Esophagus (tissue), 2 donors: ENCODE measurements around the gene MTUS2. TPM values are rescaled to one million over a fixed set of nuclear protein-coding genes. Genes with fewer than 3 reads are reported as not detected.
"Not testable (repeated sequence)": the region's sequence is repeated elsewhere in the genome, so short reads cannot be mapped to it uniquely, and the experiment has no call there.

Source experiments
- H3K27ac ChIP-seq, 2 donors: one replicate each; pipeline ENCODE4 v1.5.1; 2013; ENCODE audit warnings: low read depth in 2 of 2, mild to moderate bottlenecking in 2 of 2, inconsistent platforms in 1 of 2, low read length in 1 of 2, moderate library complexity in 1 of 2
- H3K27me3 ChIP-seq, 2 donors: one replicate each; pipeline ENCODE4 v1.6.1; 2013; ENCODE audit warnings: low read length in 2 of 2, control low read depth in 1 of 2, mild to moderate bottlenecking in 1 of 2; ENCODE audit not compliant: insufficient read depth in 2 of 2, control insufficient read depth in 1 of 2
- H3K36me3 ChIP-seq, 2 donors: one replicate each; pipeline ENCODE4 v1.6.1; 2013; ENCODE audit warnings: low read length in 1 of 2; ENCODE audit not compliant: control insufficient read depth in 2 of 2, insufficient read depth in 2 of 2
- H3K4me1 ChIP-seq, 2 donors: one replicate each; pipeline ENCODE4 v1.6.1; 2013; ENCODE audit warnings: low read length in 1 of 2; ENCODE audit not compliant: control insufficient read depth in 2 of 2, insufficient read depth in 2 of 2
- H3K4me3 ChIP-seq, 2 donors: one replicate each; pipeline ENCODE4 v1.5.1; 2013; ENCODE audit warnings: low read length in 2 of 2, mild to moderate bottlenecking in 2 of 2, low read depth in 1 of 2, moderate library complexity in 1 of 2
- H3K9me3 ChIP-seq, 2 donors: one replicate each; pipeline ENCODE4 v1.6.1; 2013; ENCODE audit warnings: mild to moderate bottlenecking in 2 of 2, low read depth in 1 of 2, low read length in 1 of 2, moderate library complexity in 1 of 2; ENCODE audit not compliant: control insufficient read depth in 2 of 2, insufficient read depth in 1 of 2
- WGBS, 2 donors: extraction: QIAGEN DNeasy Blood & Tissue Kit; methylation state at CpG; one replicate each; pipeline ENCODE4 v1.1.7; 2013; 5-methylcytosine and 5-hydroxymethylcytosine counted together
- polyA plus RNA-seq, 2 donors: library from polyadenylated mRNA; stranded (reverse); fragments of 200-250 nt; gene quantifications; one replicate each; pipeline ENCODE4 v1.2.3, GENCODE V29; 2013
- donor health status: healthy with polysubstance abuse.
- donor health status: Bipolar disorder and iron deficiency.

The MTUS2 gene
- polyA plus RNA-seq, 2 donors: 0.20 to 0.33 TPM

DNA sequence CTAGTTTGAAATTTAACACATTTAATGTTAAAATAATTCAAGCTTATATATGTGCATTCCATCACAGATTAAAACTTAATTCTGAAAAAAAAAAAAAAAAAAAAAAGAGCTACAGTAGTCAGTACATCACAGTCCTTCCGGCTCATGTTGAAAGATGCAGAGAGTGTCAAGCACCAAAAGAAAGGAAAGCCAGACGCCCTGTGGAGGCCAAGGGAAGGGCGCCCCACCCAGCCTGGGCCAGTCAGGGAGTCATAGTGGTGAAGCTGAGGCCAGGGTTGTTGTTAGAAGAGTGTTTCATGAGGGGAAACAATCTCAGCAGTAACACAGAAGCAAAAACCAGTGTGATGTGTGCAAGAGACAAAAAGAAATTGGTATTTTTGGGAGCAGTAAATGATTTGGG lies 375.3 kb downstream of the MTUS2 start:
- Histone ChIP-seq H3K27me3 (no peaks in the 10 kb centered on the region), H3K4me3 (no peak overlapping the region), H3K9me3 (peaks cover 0 to 2% of the 10 kb centered on the region in 2 donors), H3K36me3 (no peaks in the 10 kb centered on the region), H3K27ac (no peak overlapping the region), H3K4me1 (no peaks in the 10 kb centered on the region)
- WGBS, 2 donors: 52 to 58% methylated on average over 3 of the region's 3 CpGs

DNA sequence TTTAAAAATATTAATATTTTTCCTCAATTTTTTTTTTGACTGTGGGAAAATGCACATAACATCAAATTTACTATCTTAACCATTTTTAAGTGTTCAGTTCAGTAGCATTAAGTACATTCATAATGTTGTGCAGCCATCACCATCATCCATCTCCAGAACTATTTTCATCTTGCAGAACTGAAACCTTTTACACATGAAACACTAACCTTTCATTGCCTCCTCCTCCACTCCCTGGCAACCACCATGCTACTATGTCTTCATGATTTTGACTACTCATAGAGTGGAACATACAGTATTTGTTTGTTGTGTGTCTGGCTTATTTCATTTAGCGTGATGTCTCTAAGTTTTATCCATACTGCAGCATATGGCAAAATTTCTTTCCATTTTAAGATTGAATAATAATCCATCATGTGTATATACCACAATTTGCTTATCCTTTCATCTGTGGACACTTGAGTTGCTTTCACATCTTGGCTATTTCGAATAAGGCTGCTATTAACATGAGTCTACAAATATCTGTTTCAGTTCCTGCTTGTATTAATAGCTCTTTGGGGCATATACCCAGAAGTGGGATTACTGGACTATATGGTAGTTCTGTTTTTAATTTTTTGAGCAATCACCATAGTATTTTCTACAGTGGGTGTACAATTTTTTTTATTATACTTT lies 376.4 kb downstream of the MTUS2 start:
- no peaks in the 10 kb centered on the region for H3K4me1 ChIP-seq
- H3K27ac ChIP-seq: no peak overlapping the region
- WGBS, 2 donors: 82 to 86% methylated on average over 2 of the region's 2 CpGs
- peaks cover 0 to under 1% of the 10 kb centered on the region in 2 donors for H3K9me3 ChIP-seq
- H3K27me3 ChIP-seq: no peaks in the 10 kb centered on the region
- no peak overlapping the region for H3K4me3 ChIP-seq
- no peaks in the 10 kb centered on the region for H3K36me3 ChIP-seq

DNA sequence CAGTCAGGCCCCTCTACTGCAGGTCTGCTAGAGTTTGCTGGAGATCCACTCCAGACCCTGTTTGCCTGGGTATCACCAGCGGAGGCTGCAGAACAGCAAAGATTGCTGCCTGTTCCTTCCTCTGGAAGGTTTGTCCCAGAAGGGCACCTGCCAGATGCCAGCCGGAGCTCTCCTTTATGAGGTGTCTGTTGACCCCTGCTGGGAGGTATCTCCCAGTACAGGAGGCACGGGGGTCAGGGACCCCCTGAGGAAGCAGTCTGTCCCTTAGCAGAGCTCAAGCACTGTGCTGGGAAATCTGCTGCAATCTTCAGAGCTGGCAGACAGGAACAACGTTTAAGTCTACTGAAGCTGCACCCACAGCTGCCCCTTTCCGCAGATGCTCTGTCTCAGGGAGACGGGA lies 382.6 kb downstream of the MTUS2 start:
- H3K27ac ChIP-seq, H3K9me3 ChIP-seq, H3K27me3 ChIP-seq, H3K4me3 ChIP-seq, H3K36me3 ChIP-seq, H3K4me1 ChIP-seq: not testable (repeated sequence)
- WGBS, 2 donors: 83 to 86% methylated on average over 6 of the region's 6 CpGs

DNA sequence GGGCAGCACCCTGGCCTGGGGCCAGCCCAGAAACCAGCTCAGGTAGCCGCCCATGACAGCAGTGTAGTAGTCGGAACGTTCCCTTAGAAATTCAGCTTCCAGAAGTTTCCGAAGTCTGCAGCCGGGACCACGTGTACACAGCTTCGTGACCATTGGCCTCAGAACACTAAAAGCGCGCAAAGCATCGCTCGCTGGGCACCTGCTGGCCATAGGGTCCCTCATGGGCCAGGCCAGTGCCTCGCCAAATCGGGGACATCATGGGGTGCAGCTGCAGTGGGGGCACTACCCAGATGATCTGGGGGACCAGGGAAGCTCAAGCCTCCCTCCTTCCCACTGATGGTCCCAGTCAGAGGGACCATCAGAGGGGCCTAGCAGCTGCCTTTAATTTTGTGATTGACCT lies 384.5 kb downstream of the MTUS2 start:
- 94 to 95% methylated on average over 13 of the region's 13 CpGs for WGBS, 2 donors
- Histone ChIP-seq H3K27me3 (no peaks in the 10 kb centered on the region), H3K27ac (no peak overlapping the region), H3K36me3 (no peaks in the 10 kb centered on the region), H3K4me1 (no peaks in the 10 kb centered on the region), H3K9me3 (no peaks in the 10 kb centered on the region), H3K4me3 (no peak overlapping the region)

DNA sequence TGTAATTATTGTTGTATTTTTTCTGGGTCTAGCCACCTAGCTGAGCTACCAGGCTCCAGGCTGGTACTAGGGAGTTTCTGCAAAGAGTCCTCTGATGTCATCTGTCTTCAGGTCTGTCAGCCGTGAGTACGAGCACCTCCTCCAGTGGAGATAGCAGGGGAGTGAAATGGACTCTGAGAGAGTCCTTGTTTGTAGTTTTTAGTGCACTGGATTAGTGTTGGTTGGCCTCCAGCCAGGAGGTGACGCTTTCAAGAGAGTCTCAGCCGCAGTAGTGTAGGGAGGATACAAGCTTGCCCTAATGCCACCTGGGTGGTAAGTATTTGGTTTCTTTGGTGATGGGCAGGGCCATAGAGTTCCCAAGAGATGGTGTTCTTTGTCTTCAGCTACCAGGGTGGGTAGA lies 390.5 kb downstream of the MTUS2 start:
- no peaks in the 10 kb centered on the region for H3K4me1 ChIP-seq
- H3K4me3 ChIP-seq: no peak overlapping the region
- no peaks in the 10 kb centered on the region for H3K36me3 ChIP-seq
- WGBS, 2 donors: 74 to 75% methylated on average over 4 of the region's 4 CpGs
- H3K27me3 ChIP-seq: no peaks in the 10 kb centered on the region
- no peak overlapping the region for H3K27ac ChIP-seq
- H3K9me3 ChIP-seq: no peaks in the 10 kb centered on the region

DNA sequence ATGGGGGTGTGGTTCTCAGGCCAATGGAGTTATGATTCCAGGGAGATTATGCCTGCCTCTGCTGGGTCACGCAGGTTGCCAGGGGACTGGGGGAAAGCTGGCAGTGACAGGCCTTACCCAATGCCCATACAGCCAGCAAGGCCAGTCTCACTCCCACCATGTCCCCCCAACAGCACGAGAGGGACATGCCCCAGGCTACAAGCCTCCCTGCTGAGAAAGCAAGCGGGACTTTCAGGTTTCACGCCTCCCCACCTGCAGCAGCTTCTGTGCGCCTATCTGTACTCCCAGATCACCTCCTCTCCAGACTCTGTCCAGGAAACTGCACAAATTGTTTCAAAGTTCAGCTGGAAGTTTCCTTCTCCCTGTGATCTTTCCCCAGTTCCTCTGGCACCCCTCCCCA lies 391.0 kb downstream of the MTUS2 start:
- not testable (repeated sequence) for H3K4me1 ChIP-seq, H3K4me3 ChIP-seq, H3K9me3 ChIP-seq, H3K27ac ChIP-seq, H3K27me3 ChIP-seq, H3K36me3 ChIP-seq
- 82 to 87% methylated on average over 5 of the region's 5 CpGs for WGBS, 2 donors

DNA sequence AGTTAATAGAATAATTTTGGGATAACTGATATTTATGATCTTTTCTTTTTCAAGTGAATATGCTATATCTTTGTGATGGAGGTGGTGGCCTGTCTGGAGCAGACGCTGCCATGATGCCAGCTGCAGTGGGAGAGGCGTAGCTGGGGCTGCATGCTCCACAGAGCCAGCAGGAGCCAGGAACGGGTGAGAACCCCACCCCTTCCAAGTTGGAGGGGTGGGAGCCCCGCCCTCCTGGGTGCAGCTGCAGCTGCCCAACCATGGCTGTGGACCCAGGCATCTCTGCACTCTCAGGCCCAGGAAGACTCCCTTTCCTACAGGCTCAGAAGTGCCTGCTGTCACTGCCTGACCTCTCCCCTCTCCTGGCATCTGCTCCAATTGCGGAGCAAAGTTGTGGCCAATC lies 402.3 kb downstream of the MTUS2 start:
- WGBS, 2 donors: 78 to 81% methylated on average over 5 of the region's 5 CpGs
- Histone ChIP-seq H3K4me1 (no peaks in the 10 kb centered on the region), H3K4me3 (no peak overlapping the region), H3K27me3 (no peaks in the 10 kb centered on the region), H3K9me3 (peaks cover 7 to 11% of the 10 kb centered on the region in 2 donors), H3K27ac (no peak overlapping the region), H3K36me3 (no peaks in the 10 kb centered on the region)

DNA sequence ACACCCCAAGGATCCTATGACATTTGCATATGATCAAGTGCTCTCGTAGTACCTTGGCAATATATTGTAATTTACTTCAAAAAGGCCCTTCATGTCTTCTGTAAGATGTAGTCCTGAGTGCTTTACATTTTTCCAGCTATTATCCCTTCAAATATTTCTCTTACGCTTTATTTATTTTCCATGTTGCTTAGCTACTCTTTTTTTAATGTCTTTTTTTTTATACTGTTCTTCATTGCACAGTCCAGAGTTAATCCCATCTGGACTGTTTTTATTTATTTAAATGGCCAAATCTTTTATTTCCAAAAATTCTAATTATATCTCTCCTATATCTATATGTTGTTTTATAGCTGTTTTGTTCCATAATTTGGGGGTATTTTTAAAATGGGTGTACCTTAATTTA lies 404.1 kb downstream of the MTUS2 start:
- Histone ChIP-seq H3K27me3 (no peaks in the 10 kb centered on the region), H3K4me1 (no peaks in the 10 kb centered on the region), H3K9me3 (peaks cover 7 to 11% of the 10 kb centered on the region in 2 donors), H3K36me3 (no peaks in the 10 kb centered on the region), H3K27ac (no peak overlapping the region), H3K4me3 (no peak overlapping the region)
- WGBS, 2 donors: 64 to 79% methylated on average over 2 of the region's 2 CpGs

DNA sequence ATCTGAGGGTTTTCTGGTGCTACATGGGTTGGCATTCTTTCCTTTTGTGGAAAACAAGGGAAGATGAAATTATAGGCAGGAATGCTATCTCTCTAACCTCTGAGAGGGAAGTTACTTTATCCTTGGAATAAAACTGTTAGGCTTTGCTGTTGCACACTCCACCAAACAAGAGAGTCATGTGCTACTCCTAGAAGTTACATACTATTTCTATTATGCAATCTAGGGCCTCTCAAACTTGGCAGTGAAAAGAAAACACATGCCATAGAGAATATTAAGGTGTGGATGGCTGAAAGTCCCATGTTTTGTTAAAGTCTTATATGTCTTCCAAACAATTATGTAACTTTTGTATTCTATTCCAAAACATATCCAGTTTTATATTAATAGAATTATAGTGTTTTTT lies 407.4 kb downstream of the MTUS2 start:
- Histone ChIP-seq H3K27me3 (no peaks in the 10 kb centered on the region), H3K27ac (no peak overlapping the region), H3K36me3 (no peaks in the 10 kb centered on the region), H3K4me3 (no peak overlapping the region), H3K9me3 (peaks cover 7 to 11% of the 10 kb centered on the region in 2 donors), H3K4me1 (no peaks in the 10 kb centered on the region)

DNA sequence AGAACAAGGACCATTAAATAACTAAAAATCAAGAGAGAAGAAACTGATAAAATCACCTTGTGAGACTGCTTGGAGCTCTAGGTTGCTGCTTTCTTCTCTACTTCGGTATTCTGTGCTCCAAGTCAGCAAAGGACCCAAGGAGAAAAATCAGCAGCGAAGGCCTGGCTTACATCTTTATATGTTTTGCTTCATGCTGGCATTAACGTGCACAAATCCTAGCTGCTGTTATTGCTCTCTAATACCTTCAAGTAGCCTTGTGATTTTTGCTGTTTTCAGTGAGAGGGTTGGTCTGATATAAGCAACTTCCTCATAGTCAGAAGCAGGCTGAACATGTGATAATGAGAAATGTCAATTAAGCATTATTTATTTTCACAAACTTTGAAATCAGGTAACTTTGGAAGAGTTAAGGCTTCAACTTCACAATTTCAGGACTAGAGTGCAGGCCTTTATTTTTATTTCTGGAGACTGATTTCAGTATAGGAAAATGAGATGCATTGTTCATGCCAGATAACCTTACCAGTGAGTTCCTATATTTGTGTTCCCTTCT lies 410.2 kb downstream of the MTUS2 start:
- no peaks in the 10 kb centered on the region for H3K36me3 ChIP-seq
- 68 to 77% methylated on average over 3 of the region's 3 CpGs for WGBS, 2 donors
- H3K4me3 ChIP-seq: no peak overlapping the region
- H3K27ac ChIP-seq: no peak overlapping the region
- no peaks in the 10 kb centered on the region for H3K4me1 ChIP-seq
- H3K9me3 ChIP-seq: no peaks in the 10 kb centered on the region
- no peaks in the 10 kb centered on the region for H3K27me3 ChIP-seq
